Mammary epithelial cell (primary cell): Measurements from ENCODE around the gene MAST4.

Source experiments
- CTCF ChIP-seq, 2 donors: IDR thresholded peaks in 1 of 2; conservative IDR thresholded peaks in 1 of 2; 2 replicates each; pipeline ENCODE4 v1.5.1; 2011 to 2012; ENCODE audit warnings: inconsistent platforms in 2 of 2, low read length in 2 of 2, mild to moderate bottlenecking in 2 of 2, control low read depth in 1 of 2, low read depth in 1 of 2; ENCODE audit not compliant: insufficient read depth in 1 of 2; ENCODE audit errors: extremely low read depth in 1 of 2
- EZH2 ChIP-seq: IDR thresholded peaks from 2 replicates; pipeline ENCODE4 v1.6.1; 2012; ENCODE audit warnings: low read length, inconsistent platforms, borderline replicate concordance

GRCh38 chr5:66889056-66889455 is 292.9 kb downstream of the MAST4 start:
- no peak for TF ChIP-seq CTCF (conservative IDR thresholded peaks at IDR 0.05 in 1 of 2, IDR thresholded peaks at IDR 0.05 in 1 of 2; ENCODE audit: extremely low read depth in 1 of 2, insufficient read depth in 1 of 2, low read depth in 1 of 2, low read length in 2 of 2)
- TF ChIP-seq EZH2 = no peak
